NCI-H69 (cell line): Measurements from ENCODE around the gene TBCEL.

ENCODE experiments used
- DNase-seq: peaks from one replicate; lab custom pipeline; 2025; lab: John Stamatoyannopoulos, UW

The TBCEL gene

GRCh38 chr11:121138259-121138658 is 114.4 kb downstream of the TBCEL start:
- DNase-seq, result no peak

- DNase-seq, result no peak
Measured at GRCh38 chr11:121140369-121140768, 116.5 kb downstream of the TBCEL start.
